Activated gamma-delta T cell (primary cell): ENCODE results near the gene PRDM1.

ENCODE experiments used
- DNase-seq: peaks from one replicate; lab custom pipeline; 2025; lab: John Stamatoyannopoulos, UW

The PRDM1 gene

DNA sequence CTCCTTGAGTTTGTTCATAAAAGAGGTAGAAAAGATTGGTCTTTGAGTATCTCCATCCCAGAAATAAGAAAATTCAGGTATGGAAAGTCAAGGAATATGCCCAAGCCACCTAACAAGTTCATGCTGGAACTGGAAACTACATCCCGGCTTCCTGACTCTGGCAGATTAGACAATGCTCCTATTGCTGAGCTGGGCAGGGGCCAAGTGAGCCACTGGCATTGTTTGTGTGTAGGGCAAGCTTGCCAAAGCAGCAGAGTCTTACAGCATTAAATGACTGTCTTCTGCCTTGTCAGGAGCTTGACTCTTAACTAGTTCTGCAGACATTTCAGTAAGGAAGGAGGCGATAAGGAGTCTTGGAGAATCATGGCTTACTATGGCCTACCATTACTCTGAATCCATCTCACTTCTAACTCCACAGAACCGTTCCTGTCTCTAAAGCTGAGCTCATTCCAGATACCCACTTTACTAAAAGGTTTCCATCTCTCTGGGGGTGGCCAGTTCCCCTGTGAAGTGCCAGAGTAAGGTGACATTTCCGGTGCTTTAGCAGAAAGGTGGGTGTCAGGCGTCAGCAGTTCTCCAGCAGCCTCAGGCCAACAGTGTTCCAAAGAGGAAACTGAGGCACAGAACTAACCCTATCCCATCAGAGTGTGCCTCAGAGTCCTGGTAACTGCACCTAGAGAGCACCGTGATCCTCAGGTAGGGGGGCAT is 30.1 kb downstream of the PRDM1 start:
- no peak for DNase-seq

DNA sequence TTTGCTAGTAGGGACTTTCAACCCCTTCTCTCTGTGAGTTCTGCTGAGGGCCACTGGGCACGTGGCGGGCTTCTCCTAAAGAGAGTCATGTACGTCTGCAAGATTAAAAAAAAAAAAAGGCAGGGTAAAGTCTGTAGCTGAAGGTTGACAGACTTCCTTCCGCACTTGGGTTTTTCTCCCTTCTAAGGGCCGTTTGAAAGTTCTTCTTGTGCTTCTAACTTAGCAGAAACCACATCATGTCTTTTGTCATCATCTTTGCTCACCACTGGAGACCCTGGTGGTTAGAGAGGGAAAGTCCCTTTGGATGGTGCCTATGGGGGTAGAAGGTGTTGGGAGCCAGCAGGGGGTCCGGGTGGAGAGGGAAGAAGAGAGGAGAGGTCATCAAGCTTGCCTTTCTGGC is 31.4 kb downstream of the PRDM1 start:
- DNase-seq: peak; percentile 34

DNA sequence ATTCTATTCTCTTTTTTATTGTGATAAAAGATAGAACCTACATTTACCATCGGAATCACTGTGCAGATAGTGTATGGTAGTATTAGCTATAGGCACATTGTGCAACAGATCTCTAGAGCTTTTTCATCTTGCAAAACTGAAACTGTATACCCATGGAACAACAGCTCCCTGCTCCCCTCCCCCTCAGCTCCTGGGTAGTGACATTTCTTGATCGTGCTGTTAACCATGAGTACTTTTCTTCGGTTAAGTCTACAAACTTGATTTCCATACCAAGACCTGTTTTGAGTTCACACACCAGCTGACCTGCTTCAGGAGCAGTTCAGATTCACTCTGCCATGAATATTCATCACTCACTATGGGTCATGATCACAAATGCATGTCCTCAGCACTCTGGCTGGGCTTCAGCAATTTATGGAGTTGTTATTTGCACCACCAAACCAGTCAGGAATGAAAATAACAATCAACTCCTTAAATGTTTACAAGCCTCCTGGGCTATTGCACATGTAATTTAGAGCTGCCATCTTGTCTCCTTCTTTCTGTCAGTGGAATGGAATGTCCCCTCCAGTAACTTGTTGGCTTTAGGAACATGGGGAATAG is 32.8 kb downstream of the PRDM1 start:
- no peak for DNase-seq

DNA sequence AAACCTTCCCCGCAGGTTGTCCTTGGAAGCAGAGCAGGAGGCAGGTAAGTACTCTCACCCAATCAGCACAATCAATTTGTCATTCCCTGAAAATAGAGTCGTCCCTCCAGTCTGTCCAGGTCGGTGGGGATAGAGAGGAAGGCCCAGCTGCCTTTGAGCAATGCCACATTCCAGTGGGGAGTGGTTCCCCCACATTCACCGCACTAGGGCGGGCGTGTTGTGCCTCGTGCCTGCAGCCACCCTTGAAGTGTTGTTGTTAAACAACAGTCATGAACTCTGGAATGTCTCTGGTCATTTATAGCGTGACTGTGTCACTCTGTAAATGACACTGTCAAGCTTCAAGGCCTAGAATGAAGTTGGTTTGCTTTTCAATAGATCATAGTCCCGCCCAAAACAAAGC is 33.4 kb downstream of the PRDM1 start:
- no peak for DNase-seq

DNA sequence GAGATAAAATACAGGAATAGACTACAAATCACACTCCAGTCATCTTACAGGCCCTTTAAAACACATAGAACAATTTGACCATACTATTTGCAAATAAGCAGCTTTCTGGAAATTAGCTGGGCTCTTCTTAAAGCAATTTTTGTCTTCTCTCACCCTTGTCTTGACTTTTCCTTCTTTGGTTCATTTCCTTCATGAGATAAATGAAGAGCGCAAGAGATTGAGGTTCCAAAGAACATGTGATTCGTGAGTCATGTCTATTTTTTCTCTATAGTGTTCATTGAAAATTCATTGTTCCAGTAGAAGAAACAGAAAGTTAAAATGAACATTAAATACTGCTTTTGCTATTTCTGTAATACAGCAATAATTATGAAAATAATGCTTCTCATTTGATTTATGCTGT is 33.9 kb downstream of the PRDM1 start:
- no peak for DNase-seq

DNA sequence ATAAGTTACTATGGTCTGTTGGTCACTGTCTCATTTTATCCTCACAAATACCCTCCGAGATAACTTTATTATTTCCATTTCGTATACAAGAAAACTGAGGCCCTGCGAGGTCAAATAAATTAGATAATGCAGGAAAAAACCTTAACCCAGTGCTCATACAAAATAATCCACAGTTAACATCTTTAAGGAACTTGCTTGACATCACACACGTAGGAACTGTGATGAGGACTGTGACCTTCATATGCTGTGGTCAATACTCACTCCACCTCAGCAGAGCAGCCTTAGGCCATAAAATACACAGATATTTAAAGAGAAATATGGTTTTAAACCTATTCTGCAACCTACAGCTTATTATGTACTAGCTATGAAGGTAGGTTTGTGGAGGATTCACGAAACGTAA is 34.3 kb downstream of the PRDM1 start:
- no peak for DNase-seq

DNA sequence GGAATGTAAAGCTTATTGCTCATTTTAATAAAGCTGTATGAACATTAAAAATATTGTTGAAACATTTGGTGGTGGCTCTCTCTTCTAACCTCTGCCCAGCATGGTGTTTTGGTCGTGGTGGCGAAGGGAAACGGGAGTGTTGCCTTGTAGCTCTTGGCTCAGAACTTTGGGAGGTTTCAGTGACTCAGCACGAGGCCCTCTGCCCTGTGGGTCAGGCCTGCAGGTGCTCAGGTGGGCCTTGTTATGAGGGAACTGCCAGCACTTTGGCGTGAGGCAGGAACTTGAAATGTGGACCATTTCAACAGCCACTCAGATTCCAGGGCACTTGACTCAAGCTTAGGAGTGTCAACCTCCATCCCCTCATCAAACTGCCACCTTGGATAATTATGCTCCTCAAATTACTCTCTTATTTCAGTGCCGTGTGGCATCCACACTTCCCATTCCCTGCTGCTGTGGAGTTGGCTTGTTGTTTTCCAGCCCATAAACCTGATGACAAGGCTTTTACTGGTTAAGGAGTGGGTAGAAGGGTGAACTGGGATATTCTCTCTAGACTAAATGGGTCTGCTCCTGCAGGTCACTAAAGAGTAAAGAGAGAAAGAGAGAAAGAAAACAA is 36.3 kb downstream of the PRDM1 start:
- no peak for DNase-seq

DNA sequence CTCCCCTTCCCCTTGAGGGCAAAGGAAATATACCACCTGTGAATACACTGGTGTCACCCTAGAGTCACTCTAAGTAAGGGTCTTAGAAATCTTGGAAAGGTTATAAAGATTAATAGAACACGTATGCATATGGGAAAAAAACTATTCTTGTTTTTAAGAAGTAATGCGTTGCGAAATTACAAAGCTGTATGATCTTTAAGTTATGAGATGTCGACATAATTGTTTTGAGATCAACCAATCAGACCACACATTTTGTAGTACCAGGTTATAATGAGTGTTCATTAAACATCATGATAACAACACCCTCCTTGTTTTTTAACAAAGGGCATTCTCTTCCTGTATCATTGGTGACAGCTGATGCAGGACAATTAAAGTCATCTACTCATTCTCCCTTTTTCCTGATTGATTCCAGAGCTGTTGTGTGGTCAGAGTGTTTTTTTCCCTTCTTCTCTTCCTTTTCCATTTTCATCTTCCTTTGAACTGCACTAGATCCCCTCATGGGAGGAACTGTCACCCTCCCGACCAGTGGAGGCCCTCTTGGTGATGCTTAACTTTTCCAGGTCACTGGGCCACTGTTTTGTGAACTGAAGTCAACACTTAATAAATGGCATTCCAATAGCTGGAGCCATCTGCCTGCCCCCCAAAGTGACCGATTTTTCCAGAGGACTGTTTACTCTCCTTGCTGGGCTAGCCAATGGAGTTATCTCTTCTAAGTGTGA is 37.0 kb downstream of the PRDM1 start:
- no peak for DNase-seq

DNA sequence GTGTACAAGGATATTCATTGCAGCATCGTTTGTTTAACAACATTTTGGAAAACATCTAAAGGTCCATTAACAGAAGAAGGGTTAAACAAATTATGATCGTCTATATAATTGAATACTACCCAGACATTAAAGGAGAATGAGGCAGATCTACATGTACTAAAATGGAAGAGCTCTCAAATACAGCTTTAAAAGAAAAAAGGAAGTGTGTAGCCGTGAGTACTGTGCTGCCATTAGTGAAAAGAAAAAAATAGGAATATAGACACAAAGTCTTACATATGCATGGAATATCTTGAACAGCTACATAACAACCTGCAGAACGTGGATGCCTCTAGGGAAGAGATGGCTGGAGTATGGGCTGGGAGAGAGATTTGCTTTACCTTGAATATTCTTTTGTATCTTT is 37.9 kb downstream of the PRDM1 start:
- no peak for DNase-seq

DNA sequence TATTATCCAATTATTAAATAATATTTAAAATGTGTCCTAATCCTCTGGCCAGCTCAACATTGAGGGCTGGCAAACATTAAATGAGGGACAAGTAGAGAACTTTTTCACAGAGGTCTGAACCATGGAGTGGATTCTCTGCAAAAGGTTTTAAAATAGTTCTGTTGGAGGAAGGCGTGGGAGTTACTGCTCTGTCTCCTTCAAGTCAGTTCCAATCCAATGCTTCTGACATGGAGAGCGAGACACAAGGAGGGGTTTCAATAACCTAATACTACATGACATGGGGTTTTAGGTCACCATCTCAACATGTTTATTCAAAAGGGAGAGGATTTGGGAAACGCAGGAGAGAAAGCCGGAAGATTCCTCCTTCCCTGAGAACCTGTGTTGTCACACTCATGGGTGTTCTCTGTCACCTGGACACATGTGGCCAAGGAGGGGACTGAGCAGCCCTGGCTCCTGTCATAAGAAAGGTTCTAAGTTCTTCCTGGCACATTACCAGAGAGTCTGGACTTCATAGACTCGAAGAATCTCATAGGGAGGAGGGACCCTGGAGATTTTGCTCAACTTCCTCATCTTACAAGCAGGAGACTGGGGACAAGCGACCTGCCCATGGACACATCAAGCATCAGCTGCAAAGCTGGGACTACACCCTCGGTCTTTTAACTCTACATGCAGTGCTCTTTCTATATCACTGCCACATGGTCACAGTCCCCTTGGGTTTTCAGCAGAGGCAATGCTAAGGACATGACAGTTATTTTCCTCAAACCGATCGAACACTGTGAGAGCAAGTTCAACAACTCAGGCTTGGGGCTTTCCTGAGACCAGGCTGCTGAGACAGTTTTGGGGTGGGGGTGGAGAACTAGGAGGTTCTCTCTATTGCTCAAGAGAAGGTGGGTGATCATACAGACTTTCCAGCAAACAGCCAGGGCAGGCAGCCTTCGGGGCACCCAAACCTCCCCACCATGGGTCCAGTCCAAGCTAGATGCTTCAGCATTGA is 38.6 kb downstream of the PRDM1 start:
- no peak for DNase-seq

DNA sequence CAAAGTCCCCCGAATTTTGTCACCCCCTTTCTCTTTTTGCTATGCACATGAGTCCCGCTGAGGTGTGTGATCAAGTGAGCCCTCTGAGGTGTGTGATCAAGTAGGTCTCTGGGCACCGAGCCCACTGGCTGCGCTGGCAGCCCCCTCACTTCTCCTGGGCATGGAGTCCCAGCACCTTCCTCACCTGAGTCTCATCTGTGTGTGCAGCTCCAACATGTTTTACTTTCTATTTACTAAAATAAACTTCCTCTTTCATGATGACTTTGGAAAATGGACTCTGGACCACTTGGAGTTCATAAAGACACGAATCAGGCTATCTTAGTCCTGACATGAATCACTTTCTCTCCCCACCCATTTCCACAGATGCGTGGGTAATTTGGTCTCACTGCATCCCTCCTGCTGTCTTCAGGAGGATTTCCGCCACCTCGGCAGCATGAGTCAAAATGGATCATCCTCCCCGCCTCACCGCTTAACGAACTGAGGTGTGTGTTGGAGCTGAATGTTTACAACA is 39.8 kb downstream of the PRDM1 start:
- no peak for DNase-seq

DNA sequence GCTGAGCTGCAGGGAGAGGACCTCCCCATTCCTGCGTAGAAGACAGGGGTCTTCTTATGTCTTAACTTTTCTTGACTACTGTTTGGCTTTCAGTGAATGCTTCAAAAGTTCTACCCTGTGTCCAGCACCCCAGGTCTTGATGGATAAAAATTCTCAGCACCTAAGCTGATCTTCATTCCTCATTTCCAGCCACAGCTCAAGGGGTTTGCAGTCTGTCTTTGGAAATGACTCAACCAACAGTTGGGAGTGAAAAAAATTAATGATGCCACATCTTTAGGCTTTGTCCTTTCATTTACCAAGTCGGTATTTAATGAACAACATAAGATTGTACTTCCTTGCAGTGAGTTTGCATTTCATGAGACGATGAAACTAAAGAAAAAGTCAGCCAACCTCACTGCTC is 40.3 kb downstream of the PRDM1 start:
- no peak for DNase-seq

DNA sequence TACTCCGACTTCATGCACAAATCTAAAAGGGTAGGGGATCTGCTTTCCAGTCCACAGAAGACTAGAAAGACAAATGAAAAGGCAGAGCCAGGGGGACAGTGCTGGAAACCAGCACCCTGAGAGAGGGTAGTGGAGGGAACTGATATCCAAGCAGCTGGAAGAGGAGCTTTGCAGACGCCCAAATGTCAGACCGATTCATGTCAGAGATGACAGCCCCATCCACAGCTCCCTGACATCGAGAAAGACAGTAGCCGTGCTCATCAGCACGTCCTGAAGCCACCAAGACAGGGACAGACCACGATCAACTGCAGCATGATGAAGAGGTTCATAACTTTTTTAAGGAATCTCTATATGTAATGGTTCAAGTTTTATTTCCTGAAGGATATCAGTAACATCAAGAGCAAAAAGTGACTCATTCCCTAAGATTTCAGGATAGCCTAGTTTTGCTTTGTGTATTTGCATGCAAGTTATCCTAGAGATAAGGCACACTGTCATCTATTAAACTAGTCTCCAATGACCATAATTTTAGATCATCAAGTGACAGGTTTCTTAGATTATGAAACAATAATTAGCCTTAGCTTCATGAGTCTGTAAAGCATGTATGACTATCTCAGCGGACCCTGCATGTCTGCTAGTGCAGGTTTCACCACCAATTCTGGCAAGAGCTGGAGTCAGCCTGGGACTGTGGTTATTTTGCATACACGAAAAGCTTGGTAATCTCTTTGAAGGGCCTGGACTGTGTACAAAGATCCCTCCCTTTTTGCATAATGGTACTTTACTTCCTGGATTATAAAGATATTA is 43.0 kb downstream of the PRDM1 start:
- no peak for DNase-seq

DNA sequence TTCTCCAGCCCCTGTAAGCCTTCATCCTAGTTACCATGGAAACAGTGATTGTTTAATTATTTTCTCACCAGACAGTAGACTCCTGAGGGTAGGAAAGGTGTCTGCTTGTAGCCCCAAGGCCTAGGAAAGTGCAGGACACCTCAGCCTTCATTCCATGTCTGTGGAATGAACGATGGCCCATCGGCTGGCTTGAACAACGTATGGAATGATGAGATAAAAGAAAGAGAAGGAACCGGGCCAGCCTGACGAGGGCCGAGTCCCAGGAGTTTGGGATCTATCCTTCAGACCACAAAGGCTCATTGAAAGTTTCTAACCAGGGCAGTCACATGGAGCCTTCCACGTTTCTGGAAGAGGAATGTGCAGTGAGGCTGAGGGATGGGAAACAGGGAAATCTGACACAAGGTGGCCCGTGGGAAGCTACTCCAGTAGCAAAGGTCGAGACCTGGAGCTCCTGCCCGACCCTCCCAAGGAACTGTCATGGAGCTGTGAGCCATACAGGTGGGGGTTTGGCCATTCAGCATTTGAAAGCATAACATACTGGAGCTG is 46.1 kb downstream of the PRDM1 start:
- no peak for DNase-seq

DNA sequence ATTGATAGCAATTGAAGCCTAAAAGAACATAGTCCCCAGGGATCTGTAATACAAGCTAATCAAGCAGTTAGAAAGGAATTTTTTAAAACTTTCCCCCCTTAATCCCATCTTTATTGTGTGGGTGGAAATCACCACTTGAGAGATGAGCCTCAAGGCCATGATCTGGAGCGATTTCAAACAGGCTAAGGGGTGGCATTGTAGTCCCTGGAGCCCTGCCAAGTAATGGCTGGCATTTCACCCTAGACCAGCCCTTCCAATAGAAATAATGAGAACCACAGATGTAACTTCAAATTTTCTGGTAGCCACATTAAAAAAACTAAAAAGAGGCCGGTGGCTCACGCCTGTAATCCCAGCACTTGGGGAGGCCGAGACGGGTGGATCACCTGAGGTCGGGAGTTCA is 46.9 kb downstream of the PRDM1 start:
- no peak for DNase-seq

DNA sequence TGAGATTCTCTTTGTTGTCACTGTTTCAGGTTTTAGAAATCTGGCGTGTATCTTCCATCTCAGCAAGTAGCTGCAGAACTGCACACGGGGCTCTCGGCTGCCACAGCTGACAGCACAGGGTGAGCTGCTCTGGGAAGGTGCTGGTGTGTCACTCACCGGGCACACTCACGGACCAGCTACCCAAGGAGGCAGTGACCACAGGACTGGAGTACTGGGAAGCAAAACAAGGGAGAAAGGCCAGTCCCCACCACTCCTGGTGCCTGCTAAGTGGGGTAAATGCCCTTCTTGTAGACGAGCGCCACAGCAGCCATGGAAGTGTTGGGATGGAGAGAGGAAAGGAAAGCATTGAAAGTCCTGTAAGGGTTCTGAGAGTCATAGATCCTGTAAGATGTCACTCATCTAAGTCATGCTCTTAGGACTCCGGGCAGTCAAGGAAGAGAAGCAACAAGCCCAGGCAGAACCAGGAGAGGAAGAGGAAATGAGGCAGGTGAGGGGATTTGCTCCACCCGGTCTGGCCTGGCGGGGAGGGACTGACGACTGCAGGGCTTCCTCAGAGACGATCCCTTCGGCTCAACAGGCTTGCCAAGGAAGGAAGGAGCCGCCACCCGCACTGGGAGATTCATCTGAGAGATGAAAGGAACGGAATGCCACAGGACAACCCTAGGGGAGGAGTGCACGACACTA is 48.1 kb downstream of the PRDM1 start:
- no peak for DNase-seq

DNA sequence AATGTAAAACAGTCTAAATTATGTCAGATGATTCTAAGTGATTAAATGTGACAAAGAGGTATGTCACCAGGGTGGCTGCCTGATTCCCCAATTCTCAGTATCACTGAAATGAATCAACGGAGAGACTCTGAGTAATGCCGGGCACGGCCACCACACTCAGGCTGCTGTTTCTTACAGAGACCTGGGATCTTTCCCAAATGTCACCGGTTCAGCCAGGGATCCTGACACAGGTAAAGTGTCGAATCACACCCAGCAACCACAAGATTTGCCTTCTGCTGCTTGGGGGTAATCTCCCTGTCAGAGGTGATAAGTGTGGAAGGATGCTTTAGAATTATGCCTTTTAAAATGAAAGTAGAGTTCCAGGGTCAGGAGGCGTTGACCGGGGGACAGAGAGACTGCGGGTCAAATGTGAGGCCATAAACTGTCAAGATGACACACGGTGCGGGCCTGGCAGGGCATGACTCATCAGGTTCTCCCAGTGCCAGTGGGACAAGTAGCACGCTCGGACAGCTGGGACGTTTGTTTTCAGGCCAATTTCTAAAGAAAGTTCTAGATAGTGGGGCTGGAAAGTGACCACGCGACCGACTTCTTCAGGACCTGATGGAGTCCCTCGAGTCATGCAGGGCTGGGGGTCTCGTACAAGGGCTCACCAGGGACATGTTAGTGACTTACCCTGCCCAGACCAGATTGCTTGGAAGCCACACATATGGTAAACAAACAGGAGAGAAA is 48.9 kb downstream of the PRDM1 start:
- no peak for DNase-seq

DNA sequence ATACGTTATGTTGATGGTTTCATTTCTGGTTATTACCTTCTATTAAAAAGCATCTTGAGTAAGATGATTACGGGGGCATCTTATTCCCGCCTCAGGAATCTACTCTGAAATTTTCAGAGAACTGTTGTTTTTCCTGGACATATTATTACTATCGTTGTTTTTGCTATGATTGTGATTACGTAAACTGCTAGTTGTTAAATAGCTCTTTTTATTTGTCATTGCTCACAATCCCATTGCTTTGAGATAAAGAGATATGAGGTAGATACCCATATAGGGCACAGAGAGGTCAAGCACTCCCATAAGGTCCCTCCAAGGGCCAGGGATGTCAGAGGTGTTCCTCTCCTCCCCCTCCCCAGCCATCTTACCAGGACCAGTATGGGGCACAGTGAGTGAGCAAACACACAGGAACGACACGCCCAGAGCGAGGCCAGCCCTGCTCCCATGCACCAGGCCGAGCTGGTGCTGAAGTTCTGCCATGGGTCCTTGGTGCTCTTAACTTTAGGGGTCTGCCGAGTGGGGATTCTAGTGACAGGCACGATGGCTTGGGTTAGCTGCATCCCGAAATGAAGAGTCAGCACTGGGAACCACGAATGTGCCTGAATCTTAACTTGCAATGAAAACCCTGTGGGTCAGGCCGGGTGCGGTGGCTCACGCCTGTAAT is 49.9 kb downstream of the PRDM1 start:
- no peak for DNase-seq

DNA sequence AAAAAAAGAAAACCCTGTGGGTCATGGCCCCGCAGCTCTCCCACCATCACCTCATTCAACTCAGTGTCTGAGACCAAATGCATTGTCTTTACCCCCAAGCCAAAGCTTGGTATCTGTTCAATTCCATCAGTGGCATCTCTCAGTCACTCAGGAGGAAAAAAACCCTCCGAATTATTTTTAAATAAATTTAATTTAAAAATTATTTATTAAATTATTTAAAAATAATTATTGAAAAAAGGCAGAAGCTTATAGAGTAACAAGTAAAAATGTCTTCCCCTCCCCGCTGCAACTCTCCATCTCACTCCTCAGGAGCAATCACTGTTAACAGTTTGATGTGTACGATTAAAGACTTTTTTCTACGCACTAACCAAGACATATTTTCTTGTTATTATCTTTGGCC is 50.7 kb downstream of the PRDM1 start:
- no peak for DNase-seq
